ENCODE data around the gene KMT2A.
A peak's percentile ranks its signal among the peaks of the same experiment; 100 is the strongest.
"Not testable (repeated sequence)": the region's sequence is repeated elsewhere in the genome, so short reads cannot be mapped to it uniquely, and the experiment has no call there.

Gene KMT2A

GRCh38 chr11:118435893-118436624, at the start of gene KMT2A:
TSS of gene KMT2A (plus strand) at chr11:118436492. CDS start at chr11:118436513, 21 bp downstream.
- DNase-seq, result peak; percentile 100

GRCh38 chr11:118396097-118396501, 40.2 kb upstream of the KMT2A start:
- DNase-seq, result no peak

GRCh38 chr11:118397448-118397847, 38.8 kb upstream of the KMT2A start:
- DNase-seq, result no peak

GRCh38 chr11:118398791-118399559, 37.3 kb upstream of the KMT2A start:
- DNase-seq, result no peak

- DNase-seq, result peak; percentile 96
Observed at GRCh38 chr11:118401151-118401879, 35.0 kb upstream of the KMT2A start, which contains the start of gene ATP5MG. TSS of gene ATP5MG (plus strand) at chr11:118401606. CDS start at chr11:118401666, 60 bp downstream.

- DNase-seq, result no peak
Observed at GRCh38 chr11:118401880-118402590, 34.3 kb upstream of the KMT2A start.

- DNase-seq, result not testable (repeated sequence)
Observed at GRCh38 chr11:118402594-118402993, 33.7 kb upstream of the KMT2A start.

GRCh38 chr11:118406599-118407166, 29.6 kb upstream of the KMT2A start:
- peak; percentile 71 for DNase-seq

GRCh38 chr11:118410055-118410745, 26.1 kb upstream of the KMT2A start:
- no peak for DNase-seq

- DNase-seq, result no peak
Observed at GRCh38 chr11:118411530-118411929, 24.8 kb upstream of the KMT2A start.

GRCh38 chr11:118412921-118413320, 23.4 kb upstream of the KMT2A start:
- no peak for DNase-seq

GRCh38 chr11:118415062-118415738, 21.1 kb upstream of the KMT2A start:
- no peak for DNase-seq

GRCh38 chr11:118415739-118416068, 20.6 kb upstream of the KMT2A start:
- DNase-seq, result no peak

GRCh38 chr11:118416900-118417299, 19.4 kb upstream of the KMT2A start:
- DNase-seq, result not testable (repeated sequence)

GRCh38 chr11:118417801-118418200, 18.5 kb upstream of the KMT2A start:
- DNase-seq, result no peak

GRCh38 chr11:118418766-118419165, 17.5 kb upstream of the KMT2A start:
- no peak for DNase-seq

GRCh38 chr11:118427707-118428106, 8.6 kb upstream of the KMT2A start:
- no peak for DNase-seq

GRCh38 chr11:118430956-118431355, 5.3 kb upstream of the KMT2A start:
- DNase-seq, result no peak

GRCh38 chr11:118434123-118434552, 2.2 kb upstream of the KMT2A start:
- no peak for DNase-seq

- peak; percentile 54 for DNase-seq
Observed at GRCh38 chr11:118434553-118435289, 1.6 kb upstream of the KMT2A start.
